ENCODE results near the gene RAB31. TPM values are rescaled to one million over a fixed set of nuclear protein-coding genes. Genes with fewer than 3 reads are reported as not detected.

Gene RAB31
- total RNA-seq, 1 donor from 2014 or later, result 44.2 TPM

GRCh38 chr18:9802175-9803062 is 94.3 kb downstream of the RAB31 start:
- H3K27me3 ChIP-seq (ENCODE audit: control insufficient read depth, insufficient read depth, low read length), result no peaks in the 10 kb centered on the region
- TF ChIP-seq CTCF (IDR thresholded peaks at IDR 0.05; ENCODE audit: insufficient read depth, low read length, poor library complexity, severe bottlenecking), result no peak
- DNase-seq (ENCODE audit: low read depth), result no peak
- H3K4me3 ChIP-seq (ENCODE audit: low read depth, low read length), result no peak overlapping the region
- H3K36me3 ChIP-seq (ENCODE audit: control insufficient read depth, insufficient read depth, low read length), result no peaks in the 10 kb centered on the region

- Histone ChIP-seq H3K4me3 (ENCODE audit: low read depth, low read length) (no peak overlapping the region), H3K27me3 (ENCODE audit: control insufficient read depth, insufficient read depth, low read length) (no peaks in the 10 kb centered on the region), H3K36me3 (ENCODE audit: control insufficient read depth, insufficient read depth, low read length) (no peaks in the 10 kb centered on the region)
- TF ChIP-seq CTCF (IDR thresholded peaks at IDR 0.05; ENCODE audit: insufficient read depth, low read length, poor library complexity, severe bottlenecking), result no peak
- no peak for DNase-seq (ENCODE audit: low read depth)
Observed at GRCh38 chr18:9803063-9803697, 95.1 kb downstream of the RAB31 start.

- H3K4me3 ChIP-seq (ENCODE audit: low read depth, low read length), result no peak overlapping the region
- H3K36me3 ChIP-seq (ENCODE audit: control insufficient read depth, insufficient read depth, low read length), result no peaks in the 10 kb centered on the region
- TF ChIP-seq CTCF (IDR thresholded peaks at IDR 0.05; ENCODE audit: insufficient read depth, low read length, poor library complexity, severe bottlenecking), result no peak
- DNase-seq (ENCODE audit: low read depth), result no peak
- no peaks in the 10 kb centered on the region for H3K27me3 ChIP-seq (ENCODE audit: control insufficient read depth, insufficient read depth, low read length)
Observed at GRCh38 chr18:9803698-9804516, 95.8 kb downstream of the RAB31 start.

GRCh38 chr18:9804517-9805104 is 96.5 kb downstream of the RAB31 start:
- Histone ChIP-seq H3K27me3 (ENCODE audit: control insufficient read depth, insufficient read depth, low read length) (no peaks in the 10 kb centered on the region), H3K36me3 (ENCODE audit: control insufficient read depth, insufficient read depth, low read length) (no peaks in the 10 kb centered on the region), H3K4me3 (ENCODE audit: low read depth, low read length) (no peak overlapping the region)
- TF ChIP-seq CTCF (IDR thresholded peaks at IDR 0.05; ENCODE audit: insufficient read depth, low read length, poor library complexity, severe bottlenecking), result no peak
- no peak for DNase-seq (ENCODE audit: low read depth)

- no peak for TF ChIP-seq CTCF (IDR thresholded peaks at IDR 0.05; ENCODE audit: insufficient read depth, low read length, poor library complexity, severe bottlenecking)
- H3K36me3 ChIP-seq (ENCODE audit: control insufficient read depth, insufficient read depth, low read length), result no peaks in the 10 kb centered on the region
- no peak for DNase-seq (ENCODE audit: low read depth)
- H3K27me3 ChIP-seq (ENCODE audit: control insufficient read depth, insufficient read depth, low read length), result no peaks in the 10 kb centered on the region
- no peak overlapping the region for H3K4me3 ChIP-seq (ENCODE audit: low read depth, low read length)
Observed at GRCh38 chr18:9806905-9807304, 98.8 kb downstream of the RAB31 start.
